SK-N-SH (cell line): Measurements from ENCODE around the gene GAR1.

Experiments
- CTCF ChIP-seq: fragments of 200-600 bp; sonication (generic); IDR thresholded peaks from 2 replicates; pipeline ENCODE4 v1.6.1; 2017; ENCODE audit warnings: antibody characterized with exemption, mild to moderate bottlenecking, moderate library complexity
- RAD21 ChIP-seq: IDR thresholded peaks from 2 replicates; pipeline ENCODE4 v1.6.1; 2012; ENCODE audit warnings: mild to moderate bottlenecking, low read length

DNA sequence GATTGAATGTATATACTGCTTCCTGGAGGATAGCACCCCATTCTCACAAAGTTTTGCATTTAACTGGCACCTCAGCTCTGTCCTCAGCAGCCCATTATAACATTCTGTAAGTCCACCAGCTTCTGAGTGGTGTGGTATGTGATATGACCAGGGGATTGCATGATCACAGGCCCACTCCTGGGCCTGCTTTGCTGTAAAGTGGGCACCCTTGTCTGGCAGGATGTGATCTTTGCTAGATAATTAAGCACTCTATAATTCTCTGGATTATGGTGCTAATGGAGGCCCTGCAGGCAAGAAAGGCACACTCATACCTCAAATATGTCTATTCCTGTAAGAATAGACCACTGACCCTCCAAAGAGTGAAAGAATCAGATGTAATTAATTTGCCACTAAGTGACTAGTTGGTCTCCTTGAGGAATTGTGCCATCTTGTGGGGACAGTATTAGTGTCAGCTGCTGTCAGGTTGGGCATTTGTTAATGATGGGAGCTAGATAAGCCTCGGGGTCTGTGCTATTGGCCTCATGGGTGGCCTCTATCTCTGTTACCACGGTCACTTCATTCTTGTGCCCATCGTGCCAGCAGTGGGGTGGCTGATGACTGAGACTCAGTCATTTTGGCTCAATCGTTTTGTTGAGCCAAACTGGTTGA, 11.5 kb upstream of the GAR1 start:
- TF ChIP-seq CTCF, result peak; percentile 61
- peak; percentile 70 for TF ChIP-seq RAD21
